ENCODE measurements around the gene PAPOLG. TPM values are rescaled to one million over a fixed set of nuclear protein-coding genes. Genes with fewer than 3 reads are reported as not detected.
A peak's percentile ranks its signal among the peaks of the same experiment; 100 is the strongest.
"Not testable (repeated sequence)": the region's sequence is repeated elsewhere in the genome, so short reads cannot be mapped to it uniquely, and the experiment has no call there.

PAPOLG gene
- total RNA-seq, 2 experiments from 2014 or later, result 12.5 to 14.6 TPM

DNA sequence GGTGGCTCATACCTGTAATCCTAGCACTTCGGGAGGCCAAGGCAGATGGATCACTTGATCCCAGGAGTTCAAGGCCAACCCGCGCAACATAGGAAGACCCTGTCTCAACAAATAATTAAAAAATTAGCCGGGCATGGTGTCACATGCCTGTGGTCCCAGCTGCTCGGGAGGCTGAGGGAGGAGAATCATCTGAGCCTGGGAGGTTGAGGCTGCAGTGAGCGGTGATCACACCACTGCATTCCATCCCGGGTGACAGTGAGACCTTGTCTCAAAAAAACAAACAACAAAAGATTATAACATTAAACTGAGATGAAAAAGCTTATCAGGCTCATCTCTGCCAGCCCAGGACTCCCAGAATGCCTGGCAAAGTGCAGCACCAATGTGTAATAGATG is 50.5 kb downstream of the PAPOLG start:
- Mint-ChIP-seq H3K4me1 (peaks cover 50% of the 10 kb centered on the region), H3K27me3 (no peaks in the 10 kb centered on the region), H3K9me3 (no peaks in the 10 kb centered on the region), H3K27ac (peak overlapping the region; percentile 93), H3K36me3 (peaks cover 3% of the 10 kb centered on the region), H3K4me3 (peak overlapping the region; percentile 30)
- no peak for DNase-seq

DNA sequence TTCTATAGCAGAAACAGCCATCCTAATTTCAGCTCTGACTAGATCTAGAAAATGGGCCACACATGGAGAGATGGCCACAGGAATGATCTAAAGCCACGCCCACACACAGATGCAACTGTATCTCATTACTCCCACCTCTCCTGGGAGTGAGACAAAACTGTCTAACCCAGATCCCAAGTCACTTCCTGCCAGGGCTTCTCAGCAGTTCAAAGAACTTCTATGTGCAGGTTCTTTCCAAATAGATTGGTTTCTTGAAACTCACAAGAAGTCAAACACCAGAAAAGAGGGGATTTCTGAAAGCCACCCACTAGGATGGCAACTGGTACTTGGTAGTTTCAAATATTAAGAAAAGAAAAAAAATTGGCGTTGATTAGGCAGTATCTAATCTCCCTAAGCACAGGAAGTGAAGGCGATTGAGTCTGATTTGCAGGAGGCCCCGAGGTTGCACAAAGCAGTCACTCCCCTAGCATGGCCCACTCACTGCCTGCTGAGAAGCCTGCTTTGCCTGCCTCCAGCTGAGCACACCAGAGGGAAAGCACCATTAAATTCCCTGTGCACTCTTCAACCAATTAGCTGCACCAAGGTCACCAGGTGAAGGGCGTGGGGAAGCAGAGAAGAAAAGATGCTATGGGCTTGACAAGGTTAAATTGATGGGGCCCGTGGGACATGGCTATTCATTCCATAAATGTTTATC is 51.1 kb downstream of the PAPOLG start:
- DNase-seq, result peak; percentile 65
- peaks cover 50% of the 10 kb centered on the region for H3K4me1 Mint-ChIP-seq

DNA sequence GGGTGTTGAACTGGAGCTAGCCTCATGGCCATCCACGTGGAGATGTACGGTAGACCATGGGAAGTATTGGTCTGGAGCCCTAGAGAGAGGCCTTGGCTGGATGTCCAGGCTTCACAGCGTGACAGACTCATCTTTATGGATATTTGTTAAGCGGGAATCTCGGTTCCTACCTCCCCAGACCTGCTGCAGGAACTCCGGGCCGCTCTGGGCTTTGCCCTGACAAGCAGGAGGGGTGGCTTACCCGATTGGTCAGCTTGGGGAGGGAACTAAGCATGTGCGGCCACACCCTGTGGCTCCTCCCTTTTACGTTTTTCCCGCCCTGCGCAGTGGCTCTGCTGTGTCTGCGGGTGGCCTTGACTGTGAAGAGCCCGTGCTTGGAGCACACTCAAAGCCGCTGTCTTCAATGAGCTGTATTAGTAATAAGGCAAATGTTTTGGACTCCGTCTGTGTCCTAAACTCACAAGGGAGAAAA is 52.3 kb downstream of the PAPOLG start:
- Mint-ChIP-seq H3K36me3 (peaks cover 3% of the 10 kb centered on the region), H3K27ac (peak overlapping the region; percentile 93), H3K9me3 (no peaks in the 10 kb centered on the region), H3K27me3 (no peaks in the 10 kb centered on the region), H3K4me3 (no peak overlapping the region), H3K4me1 (peaks cover 50% of the 10 kb centered on the region)
- no peak for DNase-seq

More for the DNA sequence above, 51.1 kb downstream of the PAPOLG start:
- peak overlapping the region; percentile 93 for H3K27ac Mint-ChIP-seq
- peaks cover 3% of the 10 kb centered on the region for H3K36me3 Mint-ChIP-seq
- H3K27me3 Mint-ChIP-seq, result no peaks in the 10 kb centered on the region
- H3K4me3 Mint-ChIP-seq, result peak overlapping the region; percentile 30
- H3K9me3 Mint-ChIP-seq, result no peaks in the 10 kb centered on the region

DNA sequence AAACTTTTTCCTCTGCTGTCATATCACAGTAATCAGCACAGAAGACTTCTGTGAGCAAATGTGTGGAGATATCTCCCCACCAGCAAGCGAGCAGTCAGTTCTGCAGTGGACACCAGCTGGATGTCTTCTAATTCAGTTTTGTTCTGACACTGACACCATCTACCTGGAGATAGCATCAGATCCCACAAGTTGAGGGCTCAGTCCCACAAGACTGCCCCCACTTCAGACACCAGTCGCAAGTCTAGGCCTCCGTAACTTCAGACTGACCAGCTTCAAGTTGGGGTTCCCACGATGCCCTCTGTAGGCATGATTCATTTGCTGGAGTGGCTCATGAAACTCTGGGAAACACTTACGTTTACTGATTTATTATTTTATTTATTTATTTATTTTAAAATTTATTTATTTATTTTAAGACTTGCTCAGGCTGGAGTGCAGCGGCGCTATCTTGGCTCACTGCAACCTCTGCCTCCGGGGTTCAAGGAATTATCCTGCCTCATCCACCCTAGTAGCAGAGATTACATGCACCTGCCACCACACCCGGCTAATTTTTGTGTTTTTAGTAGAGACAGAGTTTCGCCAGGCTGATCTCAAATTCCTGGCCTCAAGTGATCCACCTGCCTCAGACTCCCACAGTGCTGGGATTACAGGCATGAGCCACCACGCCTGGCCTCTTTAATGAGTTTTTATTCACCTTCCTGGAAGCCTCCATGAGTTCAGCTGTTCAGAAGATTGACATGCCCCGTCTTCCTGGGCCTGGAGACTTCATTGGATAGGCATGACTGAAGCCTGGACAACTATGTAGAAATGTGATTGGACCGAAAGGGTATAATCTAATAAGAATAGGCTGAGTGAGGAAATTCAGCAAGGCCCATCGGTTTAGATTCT is 55.7 kb downstream of the PAPOLG start:
- H3K27ac Mint-ChIP-seq, result no peak overlapping the region
- no peaks in the 10 kb centered on the region for H3K36me3 Mint-ChIP-seq
- DNase-seq, result no peak
- peaks cover 33% of the 10 kb centered on the region for H3K4me1 Mint-ChIP-seq
- no peaks in the 10 kb centered on the region for H3K9me3 Mint-ChIP-seq
- H3K4me3 Mint-ChIP-seq, result no peak overlapping the region
- no peaks in the 10 kb centered on the region for H3K27me3 Mint-ChIP-seq

DNA sequence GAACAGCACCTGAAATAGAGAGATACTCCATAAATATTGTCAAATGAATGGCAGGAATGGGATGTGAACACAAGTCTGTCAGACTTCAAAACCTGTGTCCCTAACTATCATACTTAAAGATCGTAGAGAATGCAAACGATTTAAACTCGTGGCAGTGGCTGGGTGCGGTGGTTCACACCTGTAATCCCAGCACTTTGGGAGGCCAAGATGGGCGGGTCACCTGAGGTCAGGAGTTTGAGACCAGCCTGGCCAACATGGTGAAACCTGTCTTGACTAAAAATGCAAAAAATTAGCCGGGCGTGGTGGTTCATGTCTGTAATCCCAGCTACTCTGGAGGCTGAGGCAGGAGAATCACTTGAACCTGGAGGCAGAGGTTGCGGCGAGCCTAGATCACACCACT is 61.1 kb downstream of the PAPOLG start:
- peaks cover 10% of the 10 kb centered on the region for H3K36me3 Mint-ChIP-seq
- not testable (repeated sequence) for H3K27ac Mint-ChIP-seq, H3K4me3 Mint-ChIP-seq, H3K9me3 Mint-ChIP-seq, H3K27me3 Mint-ChIP-seq, DNase-seq
- peaks cover 52% of the 10 kb centered on the region for H3K4me1 Mint-ChIP-seq

DNA sequence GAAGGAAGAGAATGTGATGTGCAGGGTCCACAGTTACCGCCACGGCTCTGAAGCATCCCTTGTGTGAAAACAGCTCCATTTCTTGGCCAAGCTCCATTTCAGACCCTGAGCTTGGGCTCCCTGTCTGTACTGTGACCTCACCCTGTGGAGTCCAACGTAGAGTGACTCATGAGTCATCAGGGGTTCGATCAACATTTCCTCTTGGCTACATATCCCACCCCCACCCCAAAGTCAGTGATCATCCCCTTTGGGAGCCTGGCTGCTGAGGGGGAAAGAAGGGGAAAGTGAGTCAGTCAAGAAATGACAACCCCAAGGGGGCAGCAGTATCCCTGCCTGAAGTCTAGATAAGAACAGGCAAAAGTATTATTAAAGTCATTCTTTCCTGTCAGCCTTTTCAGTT is 62.2 kb downstream of the PAPOLG start:
- Mint-ChIP-seq H3K36me3 (peaks cover 10% of the 10 kb centered on the region), H3K4me3 (peak overlapping the region; percentile 13), H3K27ac (peak overlapping the region; percentile 90), H3K27me3 (no peaks in the 10 kb centered on the region), H3K9me3 (peaks cover 1% of the 10 kb centered on the region), H3K4me1 (peaks cover 52% of the 10 kb centered on the region)
- peak; percentile 60 for DNase-seq

DNA sequence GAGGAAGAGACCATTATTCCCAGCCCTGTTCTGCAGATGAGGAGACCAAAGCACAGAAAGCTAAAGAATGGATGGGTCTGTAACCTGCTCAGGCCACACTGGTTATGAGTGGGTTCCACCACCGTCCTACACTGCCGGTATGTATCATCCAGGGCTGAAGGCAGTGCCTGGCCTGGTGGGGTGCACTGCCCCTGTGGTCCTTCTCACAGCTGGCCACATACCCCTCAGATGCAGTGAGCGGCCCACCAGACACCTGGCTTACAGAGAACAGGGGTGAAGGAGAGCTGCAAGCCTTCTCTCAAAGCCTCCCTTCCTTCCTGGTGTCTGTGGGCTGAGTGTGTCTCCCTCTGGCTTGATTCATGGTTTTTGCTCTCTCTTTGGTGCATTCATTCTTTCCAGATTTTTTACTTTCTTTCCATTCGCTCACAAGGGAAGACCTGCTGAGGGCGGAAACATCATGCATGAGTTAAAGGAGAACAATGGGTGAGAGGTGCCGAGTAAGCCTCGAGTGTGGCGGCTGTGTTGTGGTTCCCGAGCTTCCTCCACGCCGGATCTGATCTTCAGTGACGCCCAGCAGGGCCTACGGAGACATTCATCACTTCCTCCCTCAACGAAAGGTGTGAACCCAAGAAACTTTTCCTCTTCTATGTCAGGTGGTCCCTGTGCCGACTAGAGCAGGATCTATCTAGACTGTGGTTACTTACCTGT is 63.2 kb downstream of the PAPOLG start:
- H3K36me3 Mint-ChIP-seq, result peaks cover 10% of the 10 kb centered on the region
- no peaks in the 10 kb centered on the region for H3K27me3 Mint-ChIP-seq
- DNase-seq, result peak; percentile 87
- peaks cover 1% of the 10 kb centered on the region for H3K9me3 Mint-ChIP-seq
- peaks cover 52% of the 10 kb centered on the region for H3K4me1 Mint-ChIP-seq
- peak overlapping the region; percentile 49 for H3K4me3 Mint-ChIP-seq
- H3K27ac Mint-ChIP-seq, result peak overlapping the region; percentile 90

DNA sequence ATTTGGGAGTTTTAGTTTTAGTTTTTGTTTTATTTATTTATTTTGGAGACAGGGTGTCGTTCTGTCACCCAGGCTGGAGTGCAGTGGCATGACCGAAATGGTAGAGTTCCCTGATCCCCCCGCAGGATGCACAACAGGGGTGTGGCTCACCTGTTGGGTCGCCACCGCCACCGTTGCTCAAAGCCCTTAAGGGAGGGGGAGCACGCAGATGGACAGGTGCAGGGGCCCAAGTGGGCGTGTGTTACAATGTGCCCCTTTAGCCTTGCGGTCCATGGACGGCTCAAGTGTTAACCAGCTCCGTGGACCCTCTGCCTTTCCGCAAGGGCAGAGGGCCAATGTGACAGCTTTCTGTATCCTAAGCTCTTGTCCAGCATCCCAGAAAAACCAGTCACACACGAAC is 63.9 kb downstream of the PAPOLG start:
- Mint-ChIP-seq H3K27me3 (no peaks in the 10 kb centered on the region), H3K4me1 (peaks cover 52% of the 10 kb centered on the region), H3K36me3 (peaks cover 10% of the 10 kb centered on the region), H3K9me3 (peaks cover 1% of the 10 kb centered on the region), H3K4me3 (peak overlapping the region; percentile 49), H3K27ac (peak overlapping the region; percentile 90)
- no peak for DNase-seq

DNA sequence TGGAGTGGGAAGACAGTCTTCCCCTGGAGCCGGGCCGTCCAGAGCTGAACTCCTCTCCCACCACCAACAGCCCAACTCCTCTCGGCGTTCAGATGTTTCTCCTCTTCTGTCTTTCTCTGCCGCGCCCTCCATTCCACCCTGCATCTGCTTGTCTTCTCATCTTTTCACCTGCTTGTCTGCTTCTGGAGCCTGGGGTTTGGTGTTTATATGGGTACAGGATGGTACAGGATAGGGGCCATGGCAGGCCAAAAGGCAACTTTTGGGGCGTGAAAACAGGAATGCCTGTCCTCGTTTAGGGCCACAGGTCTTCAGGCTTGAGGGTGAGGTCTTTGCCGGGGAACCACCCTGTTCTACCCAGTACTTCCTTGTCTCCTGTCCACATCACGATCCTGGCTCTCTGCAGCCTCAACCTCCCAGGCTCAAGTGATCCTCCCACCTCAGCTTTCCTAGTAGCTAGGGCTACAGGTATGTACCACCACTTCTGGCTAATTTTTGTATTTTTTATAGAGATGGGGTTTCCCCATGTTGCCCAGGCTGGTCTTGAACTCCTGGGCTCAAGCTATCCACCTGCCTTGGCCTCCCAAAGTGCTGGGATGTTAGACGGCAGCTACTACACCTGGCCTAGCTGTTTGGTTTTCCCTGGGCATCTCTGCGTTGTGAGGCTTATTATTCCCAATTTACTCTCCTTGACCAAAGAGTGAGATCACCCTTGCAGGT is 64.5 kb downstream of the PAPOLG start:
- H3K27me3 Mint-ChIP-seq, result no peaks in the 10 kb centered on the region
- H3K27ac Mint-ChIP-seq, result peak overlapping the region; percentile 90
- peaks cover 53% of the 10 kb centered on the region for H3K4me1 Mint-ChIP-seq
- H3K9me3 Mint-ChIP-seq, result peaks cover 1% of the 10 kb centered on the region
- H3K4me3 Mint-ChIP-seq, result peak overlapping the region; percentile 37
- no peak for DNase-seq
- peaks cover 10% of the 10 kb centered on the region for H3K36me3 Mint-ChIP-seq

DNA sequence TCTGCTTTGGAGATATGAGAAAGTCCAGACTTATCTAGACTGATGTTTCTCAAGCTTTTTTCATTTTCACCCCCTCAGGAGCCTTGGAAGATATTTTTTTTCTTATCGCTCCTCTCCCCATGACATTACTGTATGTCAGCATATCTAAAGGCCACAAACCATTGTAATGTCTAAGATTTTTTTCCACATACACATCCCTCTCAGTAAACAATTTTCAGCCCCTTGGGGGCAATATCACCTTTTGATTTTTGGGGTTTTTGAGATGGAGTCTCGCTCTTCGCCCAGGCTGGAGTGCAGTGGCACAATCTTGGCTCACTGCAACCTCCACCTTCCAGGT is 65.0 kb downstream of the PAPOLG start:
- peaks cover 1% of the 10 kb centered on the region for H3K9me3 Mint-ChIP-seq
- no peaks in the 10 kb centered on the region for H3K27me3 Mint-ChIP-seq
- DNase-seq, result no peak
- peak overlapping the region; percentile 90 for H3K27ac Mint-ChIP-seq
- H3K36me3 Mint-ChIP-seq, result peaks cover 10% of the 10 kb centered on the region
- H3K4me1 Mint-ChIP-seq, result peaks cover 56% of the 10 kb centered on the region
- H3K4me3 Mint-ChIP-seq, result no peak overlapping the region

DNA sequence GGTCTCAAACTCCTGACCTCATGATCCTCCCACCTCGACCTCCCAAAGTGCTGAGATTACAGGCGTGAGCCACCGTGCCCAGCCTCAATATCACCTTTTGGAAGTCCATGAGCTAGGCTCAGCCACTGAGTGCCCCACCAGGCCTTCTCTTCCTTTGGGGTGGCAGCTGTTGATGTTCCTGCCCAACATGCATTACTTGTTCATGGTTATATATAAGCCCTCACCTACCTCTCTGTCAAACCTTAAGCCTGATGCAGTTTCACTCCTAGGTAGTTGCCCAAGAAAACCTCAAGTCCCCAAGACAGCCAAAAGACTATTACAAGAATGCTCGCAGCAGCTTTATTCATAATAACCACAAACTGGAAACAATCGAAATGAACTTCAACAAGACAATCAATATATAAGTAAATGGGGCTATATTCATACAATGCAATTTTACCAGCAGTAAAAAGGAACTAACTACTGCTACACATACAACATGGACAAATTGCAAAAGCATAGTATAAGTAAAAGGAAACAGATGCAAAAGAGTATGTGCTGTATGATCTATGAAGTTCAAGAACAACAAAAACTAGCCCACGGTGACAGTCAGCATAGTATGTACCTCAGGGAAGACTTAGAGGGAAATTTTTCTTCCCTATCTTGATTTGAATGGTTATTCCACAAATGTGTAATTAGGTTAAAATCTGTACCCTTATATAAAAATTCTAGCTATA is 65.7 kb downstream of the PAPOLG start:
- Mint-ChIP-seq H3K27me3 (no peaks in the 10 kb centered on the region), H3K27ac (peak overlapping the region; percentile 90), H3K4me1 (peaks cover 57% of the 10 kb centered on the region), H3K4me3 (no peak overlapping the region), H3K9me3 (peaks cover 1% of the 10 kb centered on the region), H3K36me3 (peaks cover 10% of the 10 kb centered on the region)
- DNase-seq, result no peak

DNA sequence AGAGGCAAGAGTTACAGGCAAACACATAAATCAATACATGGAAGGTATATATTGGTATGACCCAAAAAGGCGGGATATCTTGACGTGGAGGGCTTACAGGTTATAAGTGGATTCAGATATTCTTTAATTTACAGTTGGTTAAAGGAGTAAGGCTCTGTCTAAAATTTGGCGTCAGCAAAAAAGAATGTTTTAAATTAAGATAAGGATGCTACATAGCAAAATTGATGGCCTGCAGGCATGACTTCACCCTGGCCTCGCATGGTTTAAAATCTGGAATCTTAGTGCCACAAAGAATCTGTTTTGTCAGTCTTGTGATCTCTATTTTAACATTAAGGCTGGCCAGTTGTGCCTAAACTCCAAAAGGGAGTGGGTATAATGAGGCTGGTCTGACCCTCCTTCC is 66.9 kb downstream of the PAPOLG start:
- H3K4me3 Mint-ChIP-seq, result no peak overlapping the region
- no peaks in the 10 kb centered on the region for H3K27me3 Mint-ChIP-seq
- H3K9me3 Mint-ChIP-seq, result peaks cover 1% of the 10 kb centered on the region
- peaks cover 55% of the 10 kb centered on the region for H3K4me1 Mint-ChIP-seq
- H3K36me3 Mint-ChIP-seq, result peaks cover 10% of the 10 kb centered on the region
- H3K27ac Mint-ChIP-seq, result no peak overlapping the region
- no peak for DNase-seq

DNA sequence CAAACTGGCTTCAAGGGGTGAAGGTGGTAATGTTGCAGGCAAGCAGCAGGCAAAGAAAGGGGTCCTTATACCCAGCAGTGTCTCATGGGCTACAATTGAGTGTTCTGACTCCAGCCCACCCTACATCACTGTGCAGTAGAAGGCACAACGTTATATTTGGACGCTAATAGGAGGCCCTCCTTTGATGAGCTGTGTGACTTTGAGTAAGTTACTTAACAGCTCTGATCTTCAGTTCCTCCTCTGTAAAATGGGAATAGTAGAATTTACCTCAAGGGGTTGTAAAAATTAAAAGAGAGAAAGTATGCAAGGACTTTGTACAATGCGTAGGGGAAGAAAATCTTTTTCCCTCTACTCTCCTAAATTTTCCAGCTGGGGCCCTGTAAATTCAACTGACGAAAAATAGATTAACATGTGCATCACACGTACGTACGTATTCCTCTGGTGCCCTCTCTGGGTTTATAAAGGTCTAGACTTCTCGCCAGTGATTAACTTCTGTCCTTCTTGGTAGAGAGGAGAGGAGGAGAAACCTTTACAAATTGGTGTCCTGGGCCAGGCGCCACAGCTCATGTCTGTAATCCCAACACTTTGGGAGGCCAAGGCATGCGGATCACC is 67.7 kb downstream of the PAPOLG start:
- Mint-ChIP-seq H3K27ac (no peak overlapping the region), H3K4me3 (no peak overlapping the region), H3K9me3 (peaks cover 1% of the 10 kb centered on the region), H3K36me3 (peaks cover 10% of the 10 kb centered on the region), H3K27me3 (no peaks in the 10 kb centered on the region), H3K4me1 (peaks cover 47% of the 10 kb centered on the region)
- DNase-seq, result no peak

DNA sequence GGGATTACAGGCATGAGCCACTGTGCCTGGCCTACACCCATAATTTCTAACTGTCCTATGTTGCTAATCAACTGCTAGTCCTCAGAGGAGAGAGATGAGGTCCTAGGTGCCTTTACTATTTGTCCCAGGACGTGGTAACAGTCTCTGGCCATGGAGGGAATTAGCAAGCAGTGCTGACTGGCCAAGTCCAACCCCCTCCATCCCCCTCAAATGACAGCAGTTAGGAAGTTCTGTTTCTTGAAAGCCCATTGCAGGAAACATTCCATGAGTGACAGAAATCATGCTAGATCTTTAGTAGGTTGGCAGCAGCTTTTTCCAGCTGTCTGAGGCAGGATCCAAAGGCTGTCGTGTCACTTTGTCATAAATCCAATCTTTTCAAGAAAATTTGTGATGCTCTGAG is 69.6 kb downstream of the PAPOLG start:
- Mint-ChIP-seq H3K27ac (no peak overlapping the region), H3K4me3 (no peak overlapping the region), H3K9me3 (no peaks in the 10 kb centered on the region), H3K4me1 (peaks cover 30% of the 10 kb centered on the region), H3K27me3 (no peaks in the 10 kb centered on the region), H3K36me3 (peaks cover 7% of the 10 kb centered on the region)
- DNase-seq, result no peak
